ENCODE data around the gene OR52I2. TPM values are rescaled to one million over a fixed set of nuclear protein-coding genes. Genes with fewer than 3 reads are reported as not detected.

OR52I2 gene
- total RNA-seq, 4 donors from 2014 or later = not detected

- Histone ChIP-seq H3K9me3 (no peaks in the 10 kb centered on the region), H3K4me1 (peaks cover 30 to 59% (median 37%) of the 10 kb centered on the region in 4 donors), H3K27me3 (no peaks in the 10 kb centered on the region), H3K4me3 (no peak overlapping the region), H3K36me3 (no peaks in the 10 kb centered on the region), H3K27ac (replicated peaks in 1 of 4) (no peak overlapping the region)
- no peak for DNase-seq (ENCODE audit: extremely low spot score)
- intact Hi-C loops (cut with DNase I) = no loop called here
- 69% methylated on average over 7 of the region's 7 CpGs for WGBS
- no peak for TF ChIP-seq CTCF (IDR thresholded peaks at IDR 0.05)
- no peak for TF ChIP-seq POLR2A (IDR thresholded peaks at IDR 0.05; ENCODE audit: low read depth)
- no peak for TF ChIP-seq EP300 (IDR thresholded peaks at IDR 0.05)
- TF ChIP-seq POLR2AphosphoS5 (IDR thresholded peaks at IDR 0.05) = no peak
Observed at GRCh38 chr11:4642043-4642442, 60.5 kb downstream of the OR52I2 start.

Other genes starting within 250 kb of the OR52I2 start
- gene OR52B4, start 213.4 kb upstream of the OR52I2 start, total RNA-seq = not detected
- gene TRIM21, start 188.0 kb upstream of the OR52I2 start, total RNA-seq = 10 to 100 TPM; 16.6 to 22.0 (median 18.1) TPM
- gene OR52K2, start 132.4 kb upstream of the OR52I2 start, total RNA-seq = not detected
- under 1 TPM in 1 of 4 donors, not detected in 3; 0.11 TPM for gene OR52K1, start 99.1 kb upstream of the OR52I2 start, total RNA-seq
- not detected for gene OR52M1, start 36.6 kb upstream of the OR52I2 start, total RNA-seq
- gene OR52I1, start 12.3 kb downstream of the OR52I2 start, total RNA-seq = not detected
- gene TRIM68, start 26.5 kb downstream of the OR52I2 start, total RNA-seq = 10 to 100 TPM in 2 of 4 donors, 1 to 10 TPM in 2; 8.8 to 16.8 (median 11.2) TPM
- not detected for gene OR51D1, start 55.7 kb downstream of the OR52I2 start, total RNA-seq
- gene OR51E1, start 62.2 kb downstream of the OR52I2 start, total RNA-seq = 1 to 10 TPM in 2 of 4 donors, under 1 TPM in 1, not detected in 1; 0.33 to 1.3 (median 1.2) TPM
- gene OR51E2, start 116.1 kb downstream of the OR52I2 start, total RNA-seq = 1 to 10 TPM in 2 of 4 donors, under 1 TPM in 2; under 0.01 to 1.8 (median 0.72) TPM
- gene MMP26, start 123.0 kb downstream of the OR52I2 start, total RNA-seq = not detected
- gene OR51F1, start 188.2 kb downstream of the OR52I2 start, total RNA-seq = not detected
- gene OR52R1, start 222.6 kb downstream of the OR52I2 start, total RNA-seq = not detected
- gene OR51F2, start 239.6 kb downstream of the OR52I2 start, total RNA-seq = not detected

Measured in esophagus muscularis mucosa (tissue), 4 donors.